GM18499 (cell line): ENCODE data around the gene NTRK2.
"Not testable (repeated sequence)": the region's sequence is repeated elsewhere in the genome, so short reads cannot be mapped to it uniquely, and the experiment has no call there.

Experiments used
- ATAC-seq: cut with Tn5 transposase; IDR thresholded peaks from one replicate; pipeline ENCODE4 v1.9.1; 2021; ENCODE audit warnings: moderate number of reproducible peaks; ENCODE audit not compliant: insufficient read depth, unreplicated experiment

Gene NTRK2

DNA sequence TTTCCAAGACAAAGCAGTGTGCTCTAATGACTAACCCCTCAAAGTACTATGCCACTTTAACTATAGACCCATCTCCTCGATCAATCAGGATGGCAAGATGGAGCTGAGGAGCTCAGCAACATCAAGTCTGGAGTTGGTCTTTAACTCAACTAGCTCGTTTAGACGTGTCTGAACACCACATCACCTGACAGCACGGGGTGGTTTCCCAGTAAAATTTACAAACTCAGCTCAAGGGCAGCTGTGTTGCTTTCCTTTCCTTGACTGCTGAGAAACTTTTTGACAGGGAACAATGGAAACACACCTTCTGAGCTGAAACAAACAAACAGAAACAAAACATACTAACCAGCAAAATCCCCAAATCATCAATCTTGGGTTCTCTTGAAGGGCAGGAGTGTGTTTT is 202.5 kb downstream of the NTRK2 start:
- no peak for ATAC-seq

DNA sequence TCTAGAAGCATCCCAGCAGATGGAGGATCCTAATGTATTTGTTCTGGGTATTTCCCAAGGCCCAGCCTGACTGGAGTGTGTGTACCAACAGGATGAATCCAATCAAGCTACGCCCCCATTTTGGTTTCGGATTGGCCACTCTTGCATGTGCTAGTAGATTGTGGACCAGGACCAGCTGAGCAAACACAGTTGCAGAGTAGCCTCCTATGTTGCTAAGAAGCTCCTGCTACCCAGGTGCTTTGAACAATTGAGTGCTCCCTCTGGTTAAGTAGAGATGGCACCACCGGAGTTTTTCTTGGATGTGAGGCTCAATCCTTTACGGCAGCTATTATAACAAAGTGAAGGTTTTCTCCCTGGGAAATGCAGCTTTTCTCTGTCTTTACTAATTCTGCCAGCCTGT is 204.5 kb downstream of the NTRK2 start:
- no peak for ATAC-seq

DNA sequence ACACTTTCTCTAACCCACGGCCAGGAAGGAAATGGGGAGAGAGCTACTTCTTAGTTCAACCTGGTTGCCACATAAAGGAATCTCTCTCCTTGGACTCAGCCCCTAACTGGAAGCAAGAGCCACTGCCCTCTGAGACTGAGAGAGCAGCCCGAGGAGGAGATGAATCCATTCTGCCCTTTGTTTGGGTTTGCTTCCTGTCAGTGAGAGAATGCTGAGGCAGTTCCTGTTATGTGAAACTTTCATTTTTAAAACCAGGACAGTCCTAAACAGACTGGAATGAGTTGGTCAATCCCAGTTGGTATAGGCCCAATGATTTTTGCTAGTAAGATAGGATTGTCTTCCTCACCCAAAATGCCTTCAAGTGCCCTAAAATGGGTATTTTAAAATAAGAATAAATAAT is 205.1 kb downstream of the NTRK2 start:
- no peak for ATAC-seq

DNA sequence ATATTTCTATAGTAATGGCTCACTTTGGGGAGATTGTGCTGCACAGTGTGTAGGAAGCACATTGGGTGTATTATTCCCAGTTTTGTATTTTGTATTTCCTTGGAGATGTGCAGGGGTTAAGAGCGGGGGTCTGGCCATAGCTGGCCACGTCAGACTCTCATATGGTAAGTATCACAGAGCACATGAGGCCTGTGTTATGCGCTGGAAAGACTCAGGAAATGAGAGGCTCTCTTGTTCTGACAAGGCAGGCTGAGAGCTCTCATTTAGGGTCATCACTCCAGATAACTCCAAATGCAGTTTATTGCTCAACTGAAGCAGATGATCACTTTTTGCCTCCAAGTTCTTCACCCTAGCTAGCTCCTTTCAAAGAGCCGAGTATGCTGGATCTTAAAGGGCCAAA is 205.7 kb downstream of the NTRK2 start:
- ATAC-seq = no peak

- no peak for ATAC-seq
Measured at GRCh38 chr9:84879631-84880030, 210.1 kb downstream of the NTRK2 start.

DNA sequence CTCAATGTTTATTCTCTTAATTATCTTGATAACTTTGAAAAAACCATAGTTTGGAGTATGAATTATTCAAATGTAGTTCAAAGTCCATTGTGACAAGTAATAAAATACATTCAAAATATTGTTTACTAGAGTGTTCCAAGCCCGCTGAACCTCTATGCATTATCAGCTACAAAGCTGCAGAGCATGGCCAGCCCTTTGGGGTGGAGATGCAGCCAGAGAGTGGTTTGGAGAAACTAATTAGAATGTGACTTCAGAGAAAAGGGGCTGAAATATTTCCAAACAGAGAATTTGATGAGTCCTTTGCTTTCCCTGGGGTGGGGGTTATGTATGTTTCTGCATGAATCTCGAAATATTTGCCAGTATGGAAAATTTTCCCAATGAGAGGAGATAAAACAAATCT is 211.3 kb downstream of the NTRK2 start:
- no peak for ATAC-seq

DNA sequence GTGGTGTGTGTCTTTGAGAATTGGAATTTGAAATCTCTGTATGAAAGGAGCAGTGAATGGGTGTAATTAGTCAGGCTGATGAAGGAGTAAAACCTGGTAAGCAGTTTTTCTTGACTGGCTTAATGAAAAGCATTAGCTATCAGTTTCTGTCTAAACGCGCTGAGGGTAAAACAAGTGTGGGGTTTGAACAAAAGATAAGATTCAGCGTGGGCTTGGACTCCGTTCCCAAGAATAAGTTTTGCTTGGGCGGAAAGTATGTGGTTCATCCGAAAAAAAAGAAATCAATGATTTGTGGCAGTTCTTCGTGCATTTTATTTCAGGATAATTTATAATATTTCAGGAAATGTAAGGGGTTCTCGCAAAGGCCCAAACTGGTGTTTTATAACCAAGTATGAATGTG is 217.3 kb downstream of the NTRK2 start:
- no peak for ATAC-seq

DNA sequence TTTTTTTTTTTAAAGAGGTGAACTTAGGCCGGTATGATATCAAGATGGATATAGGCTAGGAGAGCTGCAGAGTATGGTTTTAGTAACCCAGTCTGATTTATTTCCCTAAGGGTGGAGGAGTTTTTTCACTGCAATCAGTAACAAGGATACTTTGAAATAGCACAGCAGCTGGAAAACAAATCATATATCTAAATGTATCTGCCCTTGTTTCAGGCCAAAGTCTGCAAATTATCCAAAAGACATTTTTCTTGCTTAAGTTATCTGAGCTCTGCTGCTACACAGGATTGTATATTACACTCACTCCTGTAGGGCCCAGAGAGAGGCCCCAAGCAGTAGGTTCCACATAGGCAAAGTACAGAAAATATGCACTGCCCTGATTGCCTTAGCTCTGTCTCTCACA is 222.4 kb downstream of the NTRK2 start:
- no peak for ATAC-seq

- no peak for ATAC-seq
Measured at GRCh38 chr9:84893419-84894128, 224.0 kb downstream of the NTRK2 start.

- ATAC-seq = no peak
Measured at GRCh38 chr9:84894859-84895258, 225.3 kb downstream of the NTRK2 start.

DNA sequence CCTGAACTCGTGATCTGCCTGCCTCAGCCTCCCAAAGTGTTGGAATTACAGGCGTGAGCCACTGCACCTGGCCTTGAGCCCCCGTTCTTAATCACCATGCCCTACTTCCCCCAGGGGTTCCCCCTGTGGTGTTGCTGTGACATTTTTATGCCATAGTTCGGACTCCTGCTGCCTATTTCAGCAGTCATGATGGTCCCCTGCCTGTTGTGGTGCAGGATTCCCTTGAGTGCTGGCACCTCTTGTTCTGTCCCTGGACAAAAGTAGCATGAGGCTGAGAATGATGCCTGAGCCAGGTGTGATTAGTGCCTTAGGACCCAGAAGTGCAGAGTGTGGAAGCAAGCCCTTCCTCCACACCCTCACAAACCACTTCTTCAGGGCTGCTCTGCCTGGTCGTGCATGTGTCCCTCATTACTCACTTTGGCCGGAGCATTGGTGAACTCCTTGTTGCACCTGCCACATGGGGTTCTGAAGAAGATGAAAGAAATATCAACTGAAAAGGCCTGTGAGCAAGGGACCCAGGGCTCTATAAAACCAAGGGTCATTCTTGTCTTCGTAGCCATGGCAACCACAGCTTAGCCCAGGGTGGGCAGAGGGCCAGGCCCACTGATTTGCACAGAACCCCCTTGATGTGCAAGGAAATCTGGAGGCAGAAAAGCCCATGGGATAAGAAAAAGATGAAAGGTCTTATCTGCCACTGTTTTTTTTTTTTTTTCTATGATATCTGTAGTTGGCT is 228.0 kb downstream of the NTRK2 start:
- ATAC-seq = no peak

DNA sequence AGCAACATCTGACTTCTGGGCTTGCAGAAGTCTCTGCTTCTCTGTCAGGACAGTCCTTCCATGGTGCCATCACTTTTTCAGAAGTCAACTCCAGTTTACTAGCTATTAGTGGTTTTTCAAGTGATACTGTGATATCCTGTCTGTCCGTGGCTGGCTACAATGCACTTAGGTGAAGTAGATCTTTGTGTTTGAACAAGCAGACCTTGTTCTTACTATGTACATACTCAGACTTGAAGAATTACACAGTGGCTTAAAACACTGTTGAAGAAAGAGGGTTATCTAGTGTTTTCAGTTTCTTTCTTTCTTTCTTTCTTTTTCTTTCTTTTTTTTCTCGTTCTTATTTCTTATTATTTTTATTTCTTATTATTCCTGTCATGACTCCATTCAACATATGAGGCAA is 228.7 kb downstream of the NTRK2 start:
- no peak for ATAC-seq

DNA sequence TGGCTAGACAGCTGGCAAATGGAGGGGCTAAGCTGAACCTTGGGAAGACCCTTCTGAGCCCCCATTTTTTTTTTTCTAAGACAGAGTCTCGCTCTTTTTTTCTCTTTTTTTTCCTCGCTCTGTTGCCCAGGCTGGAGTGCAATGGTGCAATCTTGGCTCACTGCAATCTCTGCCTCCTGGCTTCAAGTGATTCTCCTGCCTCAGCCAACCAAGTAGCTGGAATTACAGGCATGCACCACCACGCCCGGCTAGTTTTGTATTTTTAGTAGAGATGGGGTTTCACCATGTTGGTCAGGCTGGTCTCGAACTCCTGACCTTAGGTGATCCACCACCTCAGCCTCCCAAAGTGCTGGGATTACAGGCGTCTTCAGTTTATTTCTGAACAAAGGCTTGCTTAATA is 229.1 kb downstream of the NTRK2 start:
- ATAC-seq = not testable (repeated sequence)

DNA sequence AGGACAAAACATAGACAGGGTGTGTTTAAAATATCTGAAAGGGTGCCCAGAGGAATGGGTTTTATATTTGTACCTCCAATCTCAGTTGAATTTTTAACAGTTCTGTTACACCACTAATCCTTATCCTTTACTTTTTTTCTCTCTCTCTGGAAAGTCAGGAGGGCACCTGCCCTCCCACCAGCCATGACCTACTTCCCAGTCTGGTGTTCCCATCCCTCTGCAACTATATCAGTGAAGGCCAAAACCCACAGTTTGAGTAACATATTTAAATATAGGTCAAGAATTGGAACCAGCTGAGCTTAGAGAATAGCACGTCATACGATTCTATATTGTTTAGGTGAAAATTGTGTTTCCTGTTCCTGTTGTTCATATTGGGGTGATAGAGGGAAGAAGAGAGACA is 229.8 kb downstream of the NTRK2 start:
- no peak for ATAC-seq

DNA sequence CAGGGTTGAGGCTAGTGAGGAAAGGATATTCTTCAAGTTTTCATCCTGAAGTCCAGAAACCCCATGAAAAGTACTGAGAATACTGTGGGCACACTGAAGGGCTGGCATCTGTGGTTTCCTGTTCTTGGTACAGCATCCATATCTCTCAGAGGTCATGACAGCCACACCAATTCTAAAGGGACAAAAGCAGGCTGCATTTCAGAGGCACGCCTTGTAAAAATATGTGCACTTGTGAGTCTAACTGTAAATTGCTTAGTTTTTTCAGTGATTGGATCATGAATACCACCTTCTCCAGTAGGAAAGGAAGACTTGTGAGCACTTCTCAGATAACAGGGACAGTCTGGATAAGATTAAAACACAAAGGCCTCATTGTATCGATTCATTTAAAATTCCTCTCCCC is 230.9 kb downstream of the NTRK2 start:
- no peak for ATAC-seq

GRCh38 chr9:84903963-84904362 is 234.4 kb downstream of the NTRK2 start:
- no peak for ATAC-seq

DNA sequence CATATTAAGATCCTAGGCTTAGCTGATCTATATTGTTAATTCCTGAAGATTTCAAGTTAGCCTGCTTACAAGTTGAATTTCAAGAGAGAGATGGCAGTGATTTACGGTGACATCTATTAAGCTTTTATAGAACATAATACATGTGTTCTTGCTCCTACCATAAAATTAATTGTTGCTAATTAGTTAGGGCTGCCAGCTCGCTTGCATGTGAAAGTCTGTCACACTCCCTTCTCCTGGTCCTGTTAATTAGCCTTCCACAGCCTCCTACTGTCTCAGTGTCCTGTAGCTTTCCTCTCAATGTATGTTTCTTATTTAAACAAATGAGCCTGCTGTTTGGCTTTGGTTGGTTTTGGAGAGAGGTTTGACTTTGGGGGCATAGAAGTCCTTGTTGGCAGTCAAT is 247.2 kb downstream of the NTRK2 start:
- no peak for ATAC-seq

DNA sequence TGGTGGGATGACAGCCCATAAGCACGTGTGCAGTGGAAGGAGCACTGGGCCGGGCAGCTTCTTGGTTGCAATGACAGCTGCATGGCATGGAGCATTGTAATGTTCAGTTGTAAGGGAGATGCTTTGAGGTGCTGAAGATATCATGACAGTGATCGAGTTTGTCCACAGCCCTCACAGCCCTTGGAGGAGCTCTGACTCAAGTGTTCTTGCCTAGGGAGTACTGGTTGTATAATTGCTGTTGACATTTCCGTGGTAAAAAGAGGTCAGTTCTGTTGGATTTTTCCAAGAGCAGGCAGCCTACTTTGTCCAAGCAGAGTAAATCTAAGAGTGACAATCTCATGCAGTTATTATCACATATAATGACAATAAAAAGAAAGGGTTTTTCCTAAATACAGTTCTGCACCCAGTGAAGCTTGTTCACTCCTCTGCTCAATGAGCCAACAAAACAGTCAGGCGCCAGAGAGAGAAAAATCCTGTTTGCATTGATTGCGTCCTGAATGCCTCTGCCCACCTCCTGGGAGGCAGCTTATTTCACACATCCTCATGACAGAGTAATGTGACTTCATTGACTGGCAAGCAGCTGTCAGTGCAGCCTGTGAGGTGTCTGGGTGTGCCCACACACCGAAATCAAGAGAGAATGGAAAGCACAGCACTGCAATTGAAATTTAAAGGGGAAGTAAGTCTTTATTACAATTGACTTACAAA is 248.0 kb downstream of the NTRK2 start:
- ATAC-seq = no peak

GRCh38 chr9:84919440-84919839 is 249.9 kb downstream of the NTRK2 start:
- ATAC-seq = no peak

GRCh38 chr9:84921175-84921574 is 251.6 kb downstream of the NTRK2 start:
- no peak for ATAC-seq

GRCh38 chr9:84922051-84922450 is 252.5 kb downstream of the NTRK2 start:
- ATAC-seq = no peak
